Esophagus squamous epithelium (tissue), 4 donors: ENCODE measurements around the gene MST1R.

Source experiments
- CTCF ChIP-seq, 6 experiments: fragments of 450-650 bp in 4 of 6; fragments of 200-600 bp in 2 of 6; sonication (generic) in 2 of 6; IDR thresholded peaks; one replicate each; pipeline ENCODE4 v1.5.1; 2016 to 2019; ENCODE audit warnings: antibody characterized with exemption in 6 of 6, mild to moderate bottlenecking in 4 of 6, moderate library complexity in 4 of 6
- POLR2A ChIP-seq, 4 donors: fragments of 450-650 bp; IDR thresholded peaks; one replicate each; pipeline ENCODE4 v1.6.1; 2017; ENCODE audit warnings: antibody characterized with exemption in 4 of 4, mild to moderate bottlenecking in 4 of 4, moderate library complexity in 3 of 4

GRCh38 chr3:49868862-49869466, 34.7 kb downstream of the MST1R start:
- no peak for TF ChIP-seq CTCF (IDR thresholded peaks at IDR 0.05)
- no peak for TF ChIP-seq POLR2A (IDR thresholded peaks at IDR 0.05)
